Measurements from ENCODE around the gene HOXB9. TPM values are rescaled to one million over a fixed set of nuclear protein-coding genes. Genes with fewer than 3 reads are reported as not detected.

The HOXB9 gene
- total and polyA plus RNA-seq, 10 of the 15 experiments (the other 5 are each of a cell fraction or from before 2014, with no cell fraction given), result 0.01 to 0.49 (median 0.09) TPM; not detected in 5

DNA sequence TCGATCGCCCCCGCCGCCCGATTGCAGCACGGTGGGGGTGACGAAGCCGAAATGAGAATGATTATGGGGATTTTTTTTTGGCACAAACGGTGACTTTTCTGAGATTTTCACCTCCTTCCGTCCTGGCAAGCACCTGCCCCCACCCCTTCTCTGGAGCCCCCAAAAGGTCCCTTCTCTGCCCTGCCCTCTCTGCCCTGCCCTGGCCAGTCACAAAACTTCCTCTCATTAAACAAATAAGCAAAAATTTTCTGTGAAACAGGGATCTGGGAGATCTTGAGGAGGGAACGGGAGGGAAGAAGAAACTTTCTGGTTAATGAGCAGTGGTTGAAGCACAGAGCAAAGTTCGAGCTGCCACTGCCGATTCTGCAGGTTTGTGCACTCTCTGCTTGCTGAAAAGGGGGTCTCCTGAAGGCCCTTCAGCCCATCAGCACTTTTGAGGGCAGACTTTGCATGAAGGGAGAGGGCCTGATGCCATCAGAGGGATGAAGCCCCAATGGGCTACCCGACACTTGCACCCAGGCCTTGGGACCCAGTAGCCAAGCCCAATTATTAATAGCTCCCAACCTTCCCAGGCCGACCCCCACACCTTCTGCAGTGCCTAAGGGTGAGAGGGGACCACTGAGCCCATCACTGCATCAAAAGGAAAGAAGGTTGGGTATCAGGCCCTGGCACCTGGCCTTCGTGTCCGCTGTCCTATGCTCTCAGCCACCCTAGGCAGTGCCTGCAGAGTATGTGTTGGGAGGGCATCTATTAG is 10.0 kb downstream of the HOXB9 start:
- ChIA-PET SMC1A (ENCODE audit: uncharacterized antibody, unreplicated experiment) (interaction anchor here (0.9 to 1.8 kb wide), 3 partner anchors 10 to 23 kb away, joined by 3 to 7 read pairs (median 5); no protein-coding TSS in a partner anchor), RAD21 (ENCODE audit: unreplicated experiment) (no interaction called here), CTCF (interaction anchor here (0.7 to 1.6 kb wide), 4 partner anchors 20 to 481 kb away, joined by 3 to 4 read pairs (median 3); no protein-coding TSS in a partner anchor), POLR2A (no interaction called here)
- in situ Hi-C loops (cut with MboI), result no loop called here
- intact Hi-C loops (cut with micrococcal nuclease; ENCODE audit: unreplicated experiment), result loop anchor here (5.0 kb wide), 1 partner anchor 354 kb away; no protein-coding TSS in a partner anchor
- H3K79me2 ChIP-seq (ENCODE audit: control insufficient read depth, insufficient read depth, low read length), result no peaks in the 10 kb centered on the region
- TF ChIP-seq NR2C2 (IDR thresholded peaks at IDR 0.05; ENCODE audit: borderline replicate concordance, control insufficient read depth, insufficient read length, low read depth) (no peak), MXI1 (IDR thresholded peaks at IDR 0.05; ENCODE audit: low read depth, low read length) (no peak), JUNB (IDR thresholded peaks at IDR 0.05) (no peak), RCOR1 (conservative IDR thresholded peaks at IDR 0.05; ENCODE audit: low read depth, low read length) (no peak), CEBPB (IDR thresholded peaks at IDR 0.05; ENCODE audit: borderline replicate concordance in 1 of 2, low read depth in 2 of 2, low read length in 2 of 2) (no peak), NFYA (IDR thresholded peaks at IDR 0.05; ENCODE audit: borderline replicate concordance, low read depth, low read length) (no peak), POLR2AphosphoS5 (IDR thresholded peaks at IDR 0.05; ENCODE audit: low read length) (no peak), ZSCAN29 (IDR thresholded peaks at IDR 0.05) (no peak), YY1 (IDR thresholded peaks at IDR 0.05; ENCODE audit: low read depth, low read length) (no peak), TBL1XR1 (IDR thresholded peaks at IDR 0.05; ENCODE audit: low read depth, low read length) (no peak), CHD2 (IDR thresholded peaks at IDR 0.05; ENCODE audit: borderline replicate concordance, low read depth, low read length) (no peak)
- TF ChIP-seq, protein P1, sequence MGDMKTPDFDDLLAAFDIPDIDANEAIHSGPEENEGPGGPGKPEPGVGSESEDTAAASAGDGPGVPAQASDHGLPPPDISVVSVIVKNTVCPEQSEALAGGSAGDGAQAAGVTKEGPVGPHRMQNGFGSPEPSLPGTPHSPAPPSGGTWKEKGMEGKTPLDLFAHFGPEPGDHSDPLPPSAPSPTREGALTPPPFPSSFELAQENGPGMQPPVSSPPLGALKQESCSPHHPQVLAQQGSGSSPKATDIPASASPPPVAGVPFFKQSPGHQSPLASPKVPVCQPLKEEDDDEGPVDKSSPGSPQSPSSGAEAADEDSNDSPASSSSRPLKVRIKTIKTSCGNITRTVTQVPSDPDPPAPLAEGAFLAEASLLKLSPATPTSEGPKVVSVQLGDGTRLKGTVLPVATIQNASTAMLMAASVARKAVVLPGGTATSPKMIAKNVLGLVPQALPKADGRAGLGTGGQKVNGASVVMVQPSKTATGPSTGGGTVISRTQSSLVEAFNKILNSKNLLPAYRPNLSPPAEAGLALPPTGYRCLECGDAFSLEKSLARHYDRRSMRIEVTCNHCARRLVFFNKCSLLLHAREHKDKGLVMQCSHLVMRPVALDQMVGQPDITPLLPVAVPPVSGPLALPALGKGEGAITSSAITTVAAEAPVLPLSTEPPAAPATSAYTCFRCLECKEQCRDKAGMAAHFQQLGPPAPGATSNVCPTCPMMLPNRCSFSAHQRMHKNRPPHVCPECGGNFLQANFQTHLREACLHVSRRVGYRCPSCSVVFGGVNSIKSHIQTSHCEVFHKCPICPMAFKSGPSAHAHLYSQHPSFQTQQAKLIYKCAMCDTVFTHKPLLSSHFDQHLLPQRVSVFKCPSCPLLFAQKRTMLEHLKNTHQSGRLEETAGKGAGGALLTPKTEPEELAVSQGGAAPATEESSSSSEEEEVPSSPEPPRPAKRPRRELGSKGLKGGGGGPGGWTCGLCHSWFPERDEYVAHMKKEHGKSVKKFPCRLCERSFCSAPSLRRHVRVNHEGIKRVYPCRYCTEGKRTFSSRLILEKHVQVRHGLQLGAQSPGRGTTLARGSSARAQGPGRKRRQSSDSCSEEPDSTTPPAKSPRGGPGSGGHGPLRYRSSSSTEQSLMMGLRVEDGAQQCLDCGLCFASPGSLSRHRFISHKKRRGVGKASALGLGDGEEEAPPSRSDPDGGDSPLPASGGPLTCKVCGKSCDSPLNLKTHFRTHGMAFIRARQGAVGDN (IDR thresholded peaks at IDR 0.05), result no peak
- TF ChIP-seq, protein P2, sequence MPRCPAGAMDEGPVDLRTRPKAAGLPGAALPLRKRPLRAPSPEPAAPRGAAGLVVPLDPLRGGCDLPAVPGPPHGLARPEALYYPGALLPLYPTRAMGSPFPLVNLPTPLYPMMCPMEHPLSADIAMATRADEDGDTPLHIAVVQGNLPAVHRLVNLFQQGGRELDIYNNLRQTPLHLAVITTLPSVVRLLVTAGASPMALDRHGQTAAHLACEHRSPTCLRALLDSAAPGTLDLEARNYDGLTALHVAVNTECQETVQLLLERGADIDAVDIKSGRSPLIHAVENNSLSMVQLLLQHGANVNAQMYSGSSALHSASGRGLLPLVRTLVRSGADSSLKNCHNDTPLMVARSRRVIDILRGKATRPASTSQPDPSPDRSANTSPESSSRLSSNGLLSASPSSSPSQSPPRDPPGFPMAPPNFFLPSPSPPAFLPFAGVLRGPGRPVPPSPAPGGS (IDR thresholded peaks at IDR 0.05; ENCODE audit: borderline replicate concordance, insufficient read depth, low read depth, low read length, poor library complexity, severe bottlenecking), result no peak
- TF ChIP-seq, protein P3, sequence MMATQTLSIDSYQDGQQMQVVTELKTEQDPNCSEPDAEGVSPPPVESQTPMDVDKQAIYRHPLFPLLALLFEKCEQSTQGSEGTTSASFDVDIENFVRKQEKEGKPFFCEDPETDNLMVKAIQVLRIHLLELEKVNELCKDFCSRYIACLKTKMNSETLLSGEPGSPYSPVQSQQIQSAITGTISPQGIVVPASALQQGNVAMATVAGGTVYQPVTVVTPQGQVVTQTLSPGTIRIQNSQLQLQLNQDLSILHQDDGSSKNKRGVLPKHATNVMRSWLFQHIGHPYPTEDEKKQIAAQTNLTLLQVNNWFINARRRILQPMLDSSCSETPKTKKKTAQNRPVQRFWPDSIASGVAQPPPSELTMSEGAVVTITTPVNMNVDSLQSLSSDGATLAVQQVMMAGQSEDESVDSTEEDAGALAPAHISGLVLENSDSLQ (IDR thresholded peaks at IDR 0.05), result no peak
- TF ChIP-seq, protein P4, sequence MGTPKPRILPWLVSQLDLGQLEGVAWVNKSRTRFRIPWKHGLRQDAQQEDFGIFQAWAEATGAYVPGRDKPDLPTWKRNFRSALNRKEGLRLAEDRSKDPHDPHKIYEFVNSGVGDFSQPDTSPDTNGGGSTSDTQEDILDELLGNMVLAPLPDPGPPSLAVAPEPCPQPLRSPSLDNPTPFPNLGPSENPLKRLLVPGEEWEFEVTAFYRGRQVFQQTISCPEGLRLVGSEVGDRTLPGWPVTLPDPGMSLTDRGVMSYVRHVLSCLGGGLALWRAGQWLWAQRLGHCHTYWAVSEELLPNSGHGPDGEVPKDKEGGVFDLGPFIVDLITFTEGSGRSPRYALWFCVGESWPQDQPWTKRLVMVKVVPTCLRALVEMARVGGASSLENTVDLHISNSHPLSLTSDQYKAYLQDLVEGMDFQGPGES (IDR thresholded peaks at IDR 0.05), result no peak
- DNase-seq (ENCODE audit: low read depth, low spot score) (no peak), FAIRE-seq (no peak), ATAC-seq (no peak)
- no peak overlapping the region for H3K4me2 ChIP-seq (ENCODE audit: control insufficient read depth, insufficient read depth)
- no peak overlapping the region for H3K9ac ChIP-seq (ENCODE audit: control insufficient read depth, insufficient read depth, low read length)
- no peak overlapping the region for H3K4me3 ChIP-seq
- H3K9me3 ChIP-seq (replicated peaks; ENCODE audit: control insufficient read depth, insufficient read depth, low read length), result no peaks in the 10 kb centered on the region
- H3K36me3 ChIP-seq (ENCODE audit: control insufficient read depth in 2 of 2, insufficient read depth in 2 of 2, low read length in 1 of 2), result no peaks in the 10 kb centered on the region; a peak in 1 of 4 replicates
- no peak overlapping the region for H2AFZ ChIP-seq (ENCODE audit: control insufficient read depth, low read depth, low read length)
- H3K27me3 ChIP-seq (replicated peaks in 1 of 2; ENCODE audit: control insufficient read depth in 2 of 2, insufficient read depth in 2 of 2, low read length in 1 of 2), result peaks cover 31 to 43% of the 10 kb centered on the region in 2 experiments
- H3K4me1 ChIP-seq (ENCODE audit: control insufficient read depth, insufficient read depth, low read length), result peaks cover 6% of the 10 kb centered on the region
- H3K27ac ChIP-seq (ENCODE audit: control insufficient read depth, insufficient read depth), result no peak overlapping the region
- WGBS (ENCODE audit: insufficient coverage, insufficient replicate concordance, low lambda C conversion rate, missing lambda C conversion rate), result 59% methylated on average over 17 of the region's 17 CpGs
- H4K20me1 ChIP-seq (ENCODE audit: control insufficient read depth, insufficient read depth), result no peaks in the 10 kb centered on the region
- BruUV-seq (replicated peaks), result no TSS peak
